ENCODE results near the gene ADGRE2. TPM values are rescaled to one million over a fixed set of nuclear protein-coding genes. Genes with fewer than 3 reads are reported as not detected.
"Not testable (repeated sequence)": the region's sequence is repeated elsewhere in the genome, so short reads cannot be mapped to it uniquely, and the experiment has no call there.

The ADGRE2 gene
- polyA plus RNA-seq, 1 donor (not counting 4 experiments of a cell fraction or from before 2014, with no cell fraction given): 4.2 TPM

DNA sequence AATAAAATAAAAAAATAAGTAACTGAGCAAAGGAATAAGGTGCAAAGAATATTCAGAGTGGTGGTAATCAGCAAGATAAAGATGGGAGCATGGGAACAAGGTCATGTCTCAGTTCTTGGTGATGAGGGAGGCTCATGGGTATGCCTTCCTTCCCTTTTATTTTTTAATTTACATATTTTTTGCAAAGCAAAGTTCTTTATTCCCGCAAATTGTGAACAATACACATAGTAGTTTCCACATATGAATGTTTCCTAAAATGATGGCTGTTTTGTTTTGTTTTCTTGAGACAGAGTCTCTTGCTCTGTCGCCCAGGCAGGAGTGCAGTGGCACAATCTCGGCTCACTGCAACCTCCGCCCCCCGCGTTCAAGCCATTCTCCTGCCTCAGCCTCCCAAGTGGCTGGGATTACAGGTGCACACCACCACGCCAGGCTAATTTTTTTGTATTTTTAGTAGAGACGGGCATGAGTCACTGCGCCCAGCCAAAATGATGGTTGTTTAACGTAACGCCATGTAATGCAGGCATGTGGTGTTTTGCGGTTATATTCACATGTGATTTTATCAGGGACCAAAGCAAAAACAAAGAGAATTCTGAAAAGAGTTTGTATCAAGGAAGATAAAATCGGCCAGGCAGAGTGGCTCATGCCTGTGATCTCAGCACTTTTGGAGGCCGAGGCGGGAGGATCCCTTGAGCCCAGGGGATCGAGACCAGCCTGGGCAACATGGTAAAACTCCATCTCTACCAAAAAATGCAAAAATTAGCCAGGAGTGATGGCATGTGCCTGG is 4.5 kb upstream of the ADGRE2 start:
- Histone ChIP-seq H3K9me1 (ENCODE audit: control insufficient read depth, extremely low read depth, insufficient read depth, low read length) (no peaks in the 10 kb centered on the region), H4K20me1 (ENCODE audit: control insufficient read depth, extremely low read depth, insufficient read depth, low read length) (no peaks in the 10 kb centered on the region), H3K9ac (ENCODE audit: control insufficient read depth, extremely low read depth, insufficient read depth, low read length) (no peak overlapping the region), H3K27ac (ENCODE audit: control insufficient read depth, insufficient read depth, low read length) (no peak overlapping the region), H3K4me3 (ENCODE audit: control insufficient read depth in 2 of 3, extremely low read depth in 1 of 3, insufficient read depth in 2 of 3, low read depth in 1 of 3, low read length in 3 of 3) (no peak overlapping the region), H3K79me2 (ENCODE audit: control insufficient read depth, insufficient read depth, low read length) (no peaks in the 10 kb centered on the region), H3K36me3 (ENCODE audit: control insufficient read depth in 2 of 2, extremely low read depth in 1 of 2, insufficient read depth in 2 of 2, low read length in 2 of 2) (no peaks in the 10 kb centered on the region), H3K4me2 (ENCODE audit: control insufficient read depth, extremely low read depth, insufficient read depth, low read depth, low read length) (no peak overlapping the region), H3K27me3 (ENCODE audit: control insufficient read depth, extremely low read depth, insufficient read depth, low read length) (no peaks in the 10 kb centered on the region), H2AFZ (ENCODE audit: control insufficient read depth, low read length) (no peak overlapping the region), H3K4me1 (ENCODE audit: control insufficient read depth, extremely low read depth, insufficient read depth, low read length) (peaks cover 2% of the 10 kb centered on the region), H3K9me3 (ENCODE audit: control insufficient read depth, low read depth, low read length) (no peaks in the 10 kb centered on the region)
- TF ChIP-seq EZH2 (IDR thresholded peaks at IDR 0.05; ENCODE audit: low read length): no peak
- TF ChIP-seq, protein P1, sequence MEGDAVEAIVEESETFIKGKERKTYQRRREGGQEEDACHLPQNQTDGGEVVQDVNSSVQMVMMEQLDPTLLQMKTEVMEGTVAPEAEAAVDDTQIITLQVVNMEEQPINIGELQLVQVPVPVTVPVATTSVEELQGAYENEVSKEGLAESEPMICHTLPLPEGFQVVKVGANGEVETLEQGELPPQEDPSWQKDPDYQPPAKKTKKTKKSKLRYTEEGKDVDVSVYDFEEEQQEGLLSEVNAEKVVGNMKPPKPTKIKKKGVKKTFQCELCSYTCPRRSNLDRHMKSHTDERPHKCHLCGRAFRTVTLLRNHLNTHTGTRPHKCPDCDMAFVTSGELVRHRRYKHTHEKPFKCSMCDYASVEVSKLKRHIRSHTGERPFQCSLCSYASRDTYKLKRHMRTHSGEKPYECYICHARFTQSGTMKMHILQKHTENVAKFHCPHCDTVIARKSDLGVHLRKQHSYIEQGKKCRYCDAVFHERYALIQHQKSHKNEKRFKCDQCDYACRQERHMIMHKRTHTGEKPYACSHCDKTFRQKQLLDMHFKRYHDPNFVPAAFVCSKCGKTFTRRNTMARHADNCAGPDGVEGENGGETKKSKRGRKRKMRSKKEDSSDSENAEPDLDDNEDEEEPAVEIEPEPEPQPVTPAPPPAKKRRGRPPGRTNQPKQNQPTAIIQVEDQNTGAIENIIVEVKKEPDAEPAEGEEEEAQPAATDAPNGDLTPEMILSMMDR (optimal IDR thresholded peaks at IDR 0.05 in 1 of 3, IDR thresholded peaks at IDR 0.05 in 1 of 3, conservative IDR thresholded peaks at IDR 0.05 in 1 of 3; ENCODE audit: extremely low read depth in 1 of 3, insufficient read depth in 2 of 3, low read length in 3 of 3): no peak
- dilution Hi-C loops (cut with MboI; ENCODE audit: extremely low pct_ligation_motif_present, low sequenced_read_pairs): no loop called here
- DNase-seq (ENCODE audit: low read depth, low spot score): no peak
- FAIRE-seq: no peak

- H3K27ac ChIP-seq (ENCODE audit: control insufficient read depth, insufficient read depth, low read length); H4K20me1 ChIP-seq (ENCODE audit: control insufficient read depth, extremely low read depth, insufficient read depth, low read length); H3K4me1 ChIP-seq (ENCODE audit: control insufficient read depth, extremely low read depth, insufficient read depth, low read length); H3K9me3 ChIP-seq (ENCODE audit: control insufficient read depth, low read depth, low read length); H3K4me2 ChIP-seq (ENCODE audit: control insufficient read depth, extremely low read depth, insufficient read depth, low read depth, low read length); H3K9ac ChIP-seq (ENCODE audit: control insufficient read depth, extremely low read depth, insufficient read depth, low read length); H3K4me3 ChIP-seq (ENCODE audit: control insufficient read depth in 2 of 3, extremely low read depth in 1 of 3, insufficient read depth in 2 of 3, low read depth in 1 of 3, low read length in 3 of 3); H2AFZ ChIP-seq (ENCODE audit: control insufficient read depth, low read length); FAIRE-seq; H3K27me3 ChIP-seq (ENCODE audit: control insufficient read depth, extremely low read depth, insufficient read depth, low read length); H3K9me1 ChIP-seq (ENCODE audit: control insufficient read depth, extremely low read depth, insufficient read depth, low read length); DNase-seq (ENCODE audit: low read depth, low spot score); H3K79me2 ChIP-seq (ENCODE audit: control insufficient read depth, insufficient read depth, low read length); H3K36me3 ChIP-seq (ENCODE audit: control insufficient read depth in 2 of 2, extremely low read depth in 1 of 2, insufficient read depth in 2 of 2, low read length in 2 of 2); dilution Hi-C loops (cut with MboI; ENCODE audit: extremely low pct_ligation_motif_present, low sequenced_read_pairs): not testable (repeated sequence)
Observed at GRCh38 chr19:14781713-14782536, 3.6 kb upstream of the ADGRE2 start.

DNA sequence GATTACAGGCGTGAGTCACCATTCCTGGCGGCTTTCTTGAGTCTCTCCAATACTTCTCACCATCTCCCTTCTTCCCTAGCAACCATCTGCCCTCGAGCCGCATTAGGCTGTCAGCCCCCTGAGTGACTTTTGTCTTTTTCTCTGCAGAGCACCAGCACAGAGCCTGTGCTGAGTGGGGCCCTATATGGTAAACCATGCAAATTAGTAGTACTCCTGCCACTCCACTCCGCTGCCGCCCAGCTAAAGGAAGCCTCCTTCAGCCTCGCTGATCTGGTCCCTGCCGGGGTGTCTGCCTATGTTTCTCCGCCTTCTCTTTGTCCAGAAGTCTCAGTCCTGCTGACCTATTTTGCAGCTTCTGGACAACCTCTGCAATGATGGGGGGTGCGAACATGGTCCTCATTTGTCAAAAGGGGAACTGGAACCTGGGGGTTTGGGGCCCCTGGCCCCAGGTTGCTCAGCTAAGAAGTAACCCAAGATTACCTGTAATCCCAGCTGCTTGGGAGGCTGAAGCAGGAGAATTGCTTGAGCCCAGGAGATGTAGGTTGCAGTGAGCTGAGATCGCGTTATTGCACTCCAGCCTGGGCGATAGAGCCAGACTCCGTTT is 2.4 kb upstream of the ADGRE2 start:
- H3K36me3 ChIP-seq (ENCODE audit: control insufficient read depth in 2 of 2, extremely low read depth in 1 of 2, insufficient read depth in 2 of 2, low read length in 2 of 2); FAIRE-seq; H3K9ac ChIP-seq (ENCODE audit: control insufficient read depth, extremely low read depth, insufficient read depth, low read length); H3K27me3 ChIP-seq (ENCODE audit: control insufficient read depth, extremely low read depth, insufficient read depth, low read length); H4K20me1 ChIP-seq (ENCODE audit: control insufficient read depth, extremely low read depth, insufficient read depth, low read length); H3K4me2 ChIP-seq (ENCODE audit: control insufficient read depth, extremely low read depth, insufficient read depth, low read depth, low read length); H3K9me1 ChIP-seq (ENCODE audit: control insufficient read depth, extremely low read depth, insufficient read depth, low read length); DNase-seq (ENCODE audit: low read depth, low spot score); H3K4me1 ChIP-seq (ENCODE audit: control insufficient read depth, extremely low read depth, insufficient read depth, low read length); H3K27ac ChIP-seq (ENCODE audit: control insufficient read depth, insufficient read depth, low read length); H3K79me2 ChIP-seq (ENCODE audit: control insufficient read depth, insufficient read depth, low read length); H3K9me3 ChIP-seq (ENCODE audit: control insufficient read depth, low read depth, low read length); dilution Hi-C loops (cut with MboI; ENCODE audit: extremely low pct_ligation_motif_present, low sequenced_read_pairs); H2AFZ ChIP-seq (ENCODE audit: control insufficient read depth, low read length); H3K4me3 ChIP-seq (ENCODE audit: control insufficient read depth in 2 of 3, extremely low read depth in 1 of 3, insufficient read depth in 2 of 3, low read depth in 1 of 3, low read length in 3 of 3): not testable (repeated sequence)
